Endothelial cell of umbilical vein (primary cell): Measurements from ENCODE around the gene ADCY7.

Experiments
- EZH2 ChIP-seq: IDR thresholded peaks from 2 replicates; pipeline ENCODE4 v1.6.1; 2012; ENCODE audit warnings: borderline replicate concordance, low read depth, mild to moderate bottlenecking, moderate library complexity, low read length, inconsistent platforms; ENCODE audit not compliant: severe bottlenecking
- FOS ChIP-seq: IDR thresholded peaks from 2 replicates; pipeline ENCODE4 v1.6.1; 2011; ENCODE audit warnings: mild to moderate bottlenecking, low read length, moderate library complexity, borderline replicate concordance; ENCODE audit not compliant: insufficient read depth
- GATA2 ChIP-seq: IDR thresholded peaks from 2 replicates; pipeline ENCODE4 v1.7.0; 2011; ENCODE audit warnings: low read depth, mild to moderate bottlenecking, moderate library complexity, mixed read lengths, low read length; ENCODE audit not compliant: insufficient read length, insufficient read depth
- MYC ChIP-seq: IDR thresholded peaks from one replicate; pipeline ENCODE4 v1.6.1; 2011; ENCODE audit warnings: mild to moderate bottlenecking, low read depth, low read length
- POLR2A ChIP-seq: IDR thresholded peaks from 2 replicates; pipeline ENCODE4 v1.6.1; 2012; ENCODE audit warnings: low read depth, mild to moderate bottlenecking, control low read depth, low read length
- POLR2AphosphoS5 ChIP-seq: IDR thresholded peaks from 2 replicates; pipeline ENCODE4 v1.6.1; 2012; ENCODE audit warnings: low read depth, mild to moderate bottlenecking, control low read depth, low read length, moderate library complexity; ENCODE audit not compliant: insufficient read depth
- TF ChIP-seq, protein P1 (sequence below), 2 donors: IDR thresholded peaks; 1 replicate in 1 of 2; 2 replicates in 1 of 2; pipeline ENCODE4 v1.5.1; 2011; ENCODE audit warnings: low read length in 2 of 2, mild to moderate bottlenecking in 2 of 2, moderate library complexity in 2 of 2, control low read depth in 1 of 2, inconsistent platforms in 1 of 2, low read depth in 1 of 2; ENCODE audit not compliant: insufficient read depth in 1 of 2; ENCODE audit errors: extremely low read depth in 1 of 2
- TF ChIP-seq, protein P2 (sequence below): IDR thresholded peaks from 2 replicates; pipeline ENCODE4 v1.6.1; 2011; ENCODE audit not compliant: insufficient read depth, insufficient read length

DNA sequence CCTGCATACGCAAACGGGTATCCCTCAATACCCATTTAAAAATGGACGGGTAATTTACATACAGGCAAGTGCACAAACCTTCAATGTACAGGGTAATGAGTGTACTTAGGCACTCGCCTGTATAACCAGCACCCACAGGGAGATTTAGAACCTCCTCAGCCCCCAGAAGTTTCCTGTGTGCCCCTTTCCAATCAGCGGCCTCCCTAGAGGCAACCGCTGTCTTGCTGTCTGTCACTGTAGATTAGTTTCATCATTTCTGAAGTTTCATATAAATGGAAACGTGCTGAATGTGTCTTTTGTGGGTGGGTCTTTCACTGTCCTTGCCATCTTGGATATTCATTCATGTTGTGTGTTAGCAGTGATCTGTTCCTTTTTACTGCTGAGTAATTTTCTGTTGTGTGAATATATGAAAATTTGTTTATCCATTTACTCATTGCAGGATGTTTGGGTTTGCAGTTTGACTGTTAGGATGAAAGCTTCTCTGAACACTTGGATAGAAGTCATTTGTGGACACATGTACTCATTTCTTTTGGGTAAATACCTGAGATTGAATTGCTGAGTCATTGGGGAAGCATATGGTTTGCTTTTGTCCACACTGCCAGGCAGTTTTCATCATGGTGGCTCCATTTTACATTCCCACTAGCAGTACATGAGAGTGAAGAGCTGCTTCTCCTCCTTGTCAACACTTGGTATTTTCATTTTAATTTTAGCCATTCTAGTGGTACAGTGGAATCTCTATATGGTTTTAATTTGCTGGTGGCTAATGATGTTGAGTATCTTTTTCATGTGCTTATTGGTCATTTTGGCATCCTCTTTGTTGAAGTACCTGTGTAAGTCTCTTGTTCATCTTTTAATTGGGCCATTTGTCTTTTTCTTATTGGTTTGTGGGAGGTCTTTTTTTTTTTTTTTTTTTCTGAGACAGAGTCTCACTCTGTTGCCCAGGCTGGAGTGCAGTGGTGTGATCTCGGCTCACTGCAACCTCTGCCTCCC is 2.1 kb upstream of the ADCY7 start:
- TF ChIP-seq, protein P1, sequence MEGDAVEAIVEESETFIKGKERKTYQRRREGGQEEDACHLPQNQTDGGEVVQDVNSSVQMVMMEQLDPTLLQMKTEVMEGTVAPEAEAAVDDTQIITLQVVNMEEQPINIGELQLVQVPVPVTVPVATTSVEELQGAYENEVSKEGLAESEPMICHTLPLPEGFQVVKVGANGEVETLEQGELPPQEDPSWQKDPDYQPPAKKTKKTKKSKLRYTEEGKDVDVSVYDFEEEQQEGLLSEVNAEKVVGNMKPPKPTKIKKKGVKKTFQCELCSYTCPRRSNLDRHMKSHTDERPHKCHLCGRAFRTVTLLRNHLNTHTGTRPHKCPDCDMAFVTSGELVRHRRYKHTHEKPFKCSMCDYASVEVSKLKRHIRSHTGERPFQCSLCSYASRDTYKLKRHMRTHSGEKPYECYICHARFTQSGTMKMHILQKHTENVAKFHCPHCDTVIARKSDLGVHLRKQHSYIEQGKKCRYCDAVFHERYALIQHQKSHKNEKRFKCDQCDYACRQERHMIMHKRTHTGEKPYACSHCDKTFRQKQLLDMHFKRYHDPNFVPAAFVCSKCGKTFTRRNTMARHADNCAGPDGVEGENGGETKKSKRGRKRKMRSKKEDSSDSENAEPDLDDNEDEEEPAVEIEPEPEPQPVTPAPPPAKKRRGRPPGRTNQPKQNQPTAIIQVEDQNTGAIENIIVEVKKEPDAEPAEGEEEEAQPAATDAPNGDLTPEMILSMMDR (IDR thresholded peaks at IDR 0.05; ENCODE audit: extremely low read depth in 1 of 2, insufficient read depth in 1 of 2, low read depth in 1 of 2, low read length in 2 of 2), result no peak
- TF ChIP-seq, protein P2, sequence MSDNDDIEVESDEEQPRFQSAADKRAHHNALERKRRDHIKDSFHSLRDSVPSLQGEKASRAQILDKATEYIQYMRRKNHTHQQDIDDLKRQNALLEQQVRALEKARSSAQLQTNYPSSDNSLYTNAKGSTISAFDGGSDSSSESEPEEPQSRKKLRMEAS, result no peak
- no peak for TF ChIP-seq POLR2A
- no peak for TF ChIP-seq EZH2
- TF ChIP-seq GATA2, result no peak
- TF ChIP-seq FOS, result no peak
- no peak for TF ChIP-seq MYC
- no peak for TF ChIP-seq POLR2AphosphoS5
